ENCODE measurements around the gene TMED8.

GRCh38 chr14:77339407-77339806 lies 37.5 kb downstream of the TMED8 start:
- TF ChIP-seq ZNF623 (tag by site-specific recombination; IDR thresholded peaks at IDR 0.05) (no peak), CTCF (tag by site-specific recombination; IDR thresholded peaks at IDR 0.05) (no peak), ZBTB20 (tag by site-specific recombination; IDR thresholded peaks at IDR 0.05) (no peak), ZBTB21 (tag by site-specific recombination; IDR thresholded peaks at IDR 0.05) (no peak)
- TF ChIP-seq, protein P1, sequence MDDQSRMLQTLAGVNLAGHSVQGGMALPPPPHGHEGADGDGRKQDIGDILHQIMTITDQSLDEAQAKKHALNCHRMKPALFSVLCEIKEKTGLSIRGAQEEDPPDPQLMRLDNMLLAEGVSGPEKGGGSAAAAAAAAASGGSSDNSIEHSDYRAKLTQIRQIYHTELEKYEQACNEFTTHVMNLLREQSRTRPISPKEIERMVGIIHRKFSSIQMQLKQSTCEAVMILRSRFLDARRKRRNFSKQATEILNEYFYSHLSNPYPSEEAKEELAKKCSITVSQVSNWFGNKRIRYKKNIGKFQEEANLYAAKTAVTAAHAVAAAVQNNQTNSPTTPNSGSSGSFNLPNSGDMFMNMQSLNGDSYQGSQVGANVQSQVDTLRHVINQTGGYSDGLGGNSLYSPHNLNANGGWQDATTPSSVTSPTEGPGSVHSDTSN (CRISPR knock-in tag; IDR thresholded peaks at IDR 0.05), result no peak
